K562 (cell line): ENCODE measurements around the gene GMDS. TPM values are rescaled to one million over a fixed set of nuclear protein-coding genes. Genes with fewer than 3 reads are reported as not detected.

Experiments used
- ATAC-seq: fragments of 200-7000 bp; cut with Tn5 transposase; 3 replicates; pipeline ENCODE4 v1.9.1; 2020; ENCODE audit warnings: moderate library complexity
- BruUV-seq: library from RNA; stranded (reverse); fragments of 400-500 nt; replicated peaks from 2 replicates; lab custom pipeline; 2021; lab: Mats Ljungman, UMichigan
- CTCF ChIA-PET: fragments of 300-600 bp; formaldehyde crosslinking; extraction: SDS; loops from one replicate; lab custom pipeline; 2021; ENCODE audit warnings: low intra/inter-chr PET ratio; lab: Yijun Ruan, JAX
- POLR2A ChIA-PET: fragments of 300-600, 350-650 bp; sonication (Branson Sonifier 250); formaldehyde crosslinking; extraction: SDS; loops from one replicate; lab custom pipeline; 2021; ENCODE audit warnings: antibody characterized with exemption, inconsistent platforms; lab: Yijun Ruan, JAX
- DNase-seq, 4 experiments: peaks; one replicate each; pipeline versions ENCODE4 v3.0.0 to v3.0.0-alpha.2; 2011 to 2018; ENCODE audit warnings: low spot score in 3 of 4, mixed read lengths in 3 of 4; ENCODE audit errors: extremely low read depth in 1 of 4
- FAIRE-seq: peaks from 2 replicates; lab custom pipeline; 2011; peaks lifted over from hg19 to GRCh38; lab: Jason Lieb, UNC
- H2AFZ ChIP-seq: 2 replicates; pipeline ENCODE4 v1.6.0; 2011; ENCODE audit warnings: low read depth, low read length, control low read depth, inconsistent platforms
- H3K27ac ChIP-seq: fragments of 200-600 bp; 3 replicates; pipeline ENCODE4 v1.8.0; 2011; ENCODE audit warnings: low read depth, mild to moderate bottlenecking, control low read depth, inconsistent platforms, low read length, moderate library complexity, mixed read lengths; ENCODE audit errors: extremely low read depth
- H3K27me3 ChIP-seq, 2 experiments: fragments of 300-600 bp in 1 of 2; 2 replicates in 1 of 2; 3 replicates in 1 of 2; pipeline versions ENCODE4 v1.6.0 to v1.8.0; 2011; ENCODE audit warnings: inconsistent platforms in 2 of 2, low read length in 2 of 2, mild to moderate bottlenecking in 1 of 2, mixed read lengths in 1 of 2, moderate library complexity in 1 of 2; ENCODE audit not compliant: control insufficient read depth in 2 of 2, insufficient read depth in 2 of 2
- H3K36me3 ChIP-seq: fragments of 300-600 bp; 3 replicates; pipeline ENCODE4 v1.8.0; 2011; ENCODE audit warnings: mild to moderate bottlenecking, low read length, inconsistent platforms; ENCODE audit not compliant: control insufficient read depth, insufficient read depth
- H3K4me1 ChIP-seq, 2 experiments: fragments of 200-600 bp in 1 of 2; replicated peaks in 1 of 2; 2 replicates in 1 of 2; 3 replicates in 1 of 2; pipeline versions ENCODE4 v1.5.1 to v1.8.0; 2011; ENCODE audit warnings: inconsistent platforms in 2 of 2, low read length in 2 of 2, mild to moderate bottlenecking in 1 of 2, mixed read lengths in 1 of 2, moderate library complexity in 1 of 2; ENCODE audit not compliant: control insufficient read depth in 2 of 2, insufficient read depth in 2 of 2
- H3K4me2 ChIP-seq: 2 replicates; pipeline ENCODE4 v1.6.1; 2011; ENCODE audit warnings: low read length, control low read depth, inconsistent platforms, mixed read lengths; ENCODE audit not compliant: insufficient read depth
- H3K4me3 ChIP-seq: fragments of 200-600 bp; sonication (generic), shearing (Covaris generic); 2 replicates; pipeline ENCODE4 v1.5.1; 2016; ENCODE audit warnings: control low read depth, inconsistent platforms
- H3K79me2 ChIP-seq: fragments of 200-600 bp; 3 replicates; pipeline ENCODE4 v1.8.0; 2011; ENCODE audit warnings: low read length, inconsistent platforms; ENCODE audit not compliant: control insufficient read depth, insufficient read depth
- H3K9ac ChIP-seq, 2 experiments: 2 replicates each; pipeline versions ENCODE4 v1.6.0 to v1.6.1; 2011; ENCODE audit warnings: low read depth in 2 of 2, low read length in 2 of 2, control low read depth in 1 of 2, inconsistent platforms in 1 of 2, mild to moderate bottlenecking in 1 of 2, mixed read lengths in 1 of 2; ENCODE audit not compliant: insufficient read depth in 1 of 2
- H3K9me1 ChIP-seq: one replicate; pipeline ENCODE4 v1.6.0; 2011; ENCODE audit warnings: inconsistent platforms, mild to moderate bottlenecking, low read length, moderate library complexity; ENCODE audit not compliant: control insufficient read depth, insufficient read depth
- H3K9me3 ChIP-seq: replicated peaks from 2 replicates; pipeline ENCODE4 v1.5.1; 2011; ENCODE audit warnings: low read depth, low read length, inconsistent platforms; ENCODE audit not compliant: control insufficient read depth, insufficient read depth
- H4K20me1 ChIP-seq: replicated peaks from 2 replicates; pipeline ENCODE4 v1.6.1; 2011; ENCODE audit warnings: low read length, inconsistent platforms, mixed read lengths; ENCODE audit not compliant: control insufficient read depth, insufficient read depth
- BHLHE40 ChIP-seq: IDR thresholded peaks from 2 replicates; pipeline ENCODE4 v1.6.1; 2011; ENCODE audit warnings: low read length, improper control_type of control experiment
- ETV6 ChIP-seq, 3 experiments: fragments of 150-350 bp in 1 of 3; sonication (generic) in 1 of 3; formaldehyde crosslinking in 1 of 3; IDR thresholded peaks; 2 replicates each; pipeline versions ENCODE4 v1.6.1 to v1.8.0; 2014 to 2022; ENCODE audit warnings: borderline replicate concordance in 2 of 3, low read depth in 2 of 3, antibody characterized with exemption in 1 of 3, low read length in 1 of 3, mild to moderate bottlenecking in 1 of 3, missing genetic modification reagents in 1 of 3
- MCM2 ChIP-seq: fragments of 450-650 bp; IDR thresholded peaks from 2 replicates; pipeline ENCODE4 v1.6.1; 2017; ENCODE audit warnings: low read depth, mild to moderate bottlenecking
- SMARCA4 ChIP-seq: fragments of 450-650 bp; IDR thresholded peaks from 2 replicates; pipeline ENCODE4 v1.6.1; 2016
- WGBS: fragments of 100-300 bp; shearing (Covaris generic); methylation state at CpG from one replicate; pipeline ENCODE4 v1.1.6; 2016; ENCODE audit warnings: low coverage, mixed read lengths; ENCODE audit not compliant: insufficient coverage; ENCODE audit errors: missing lambda C conversion rate; 5-methylcytosine and 5-hydroxymethylcytosine counted together
- in situ Hi-C: fragments of 300-500 bp; cut with MboI; formaldehyde crosslinking; loops from 4 replicates; pipeline ENCODE4 v1.15.0; 2018; ENCODE audit warnings: inconsistent platforms, mixed read lengths
- intact Hi-C: fragments of 100-400 bp; cut with micrococcal nuclease; formaldehyde crosslinking; loops from 2 replicates; pipeline ENCODE4 v1.14.2; 2022
- polyA plus RNA-seq, 8 experiments: library from polyadenylated mRNA; depleted of rRNA in 4 of 8; stranded (reverse) in 5 of 8; unstranded in 3 of 8; fragments of >200 nt; fragmentation: Nextera tagmentation in 2 of 8; fragmentation: Illumina TruSeq in 1 of 8; extraction: Ambion mirVana in 2 of 8; extraction: Trizol in 1 of 8; gene quantifications; 2 replicates each; pipeline versions ENCODE4 v1.2.1 to v1.2.3, GENCODE V29; 2011 to 2014; ENCODE audit warnings: inconsistent platforms in 1 of 8, missing spikeins in 1 of 8
- total RNA-seq, 7 experiments: library from RNA; depleted of rRNA in 6 of 7; stranded (reverse); fragments of >200 nt in 6 of 7; fragmentation: Illumina TruSeq in 2 of 7; extraction: Trizol in 2 of 7; gene quantifications; 2 replicates each; pipeline versions ENCODE4 v1.2.1 to v1.2.3, GENCODE V29; 2011 to 2021; ENCODE audit warnings: low replicate concordance in 1 of 7
- TF ChIP-seq, protein P1 (sequence below): sonication (generic); formaldehyde crosslinking; IDR thresholded peaks from 2 replicates; pipeline ENCODE4 v1.8.1; 2023; ENCODE audit warnings: mild to moderate bottlenecking, missing genetic modification reagents

GMDS gene
- total and polyA plus RNA-seq, 9 of the 15 experiments (the other 6 are each of a cell fraction or from before 2014, with no cell fraction given): 0.48 to 31.8 (median 13.4) TPM

DNA sequence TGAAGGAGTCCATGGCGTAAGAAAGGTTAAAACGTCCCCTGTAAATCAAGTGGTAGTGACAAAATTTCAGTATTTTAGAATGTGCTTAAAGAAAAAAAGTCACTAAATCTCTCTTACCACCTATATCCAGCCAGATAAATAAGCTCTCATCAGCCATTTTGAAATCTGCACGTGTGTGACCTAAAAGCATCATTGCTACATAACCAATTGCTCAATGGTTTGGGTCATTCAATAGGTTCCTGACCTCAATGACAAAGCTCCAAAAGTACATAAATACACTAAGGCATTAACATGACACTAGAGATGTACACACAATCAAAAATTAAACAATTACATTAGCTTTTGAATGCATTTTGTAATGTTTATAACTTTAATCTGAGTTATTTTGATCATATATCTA, 272.4 kb downstream of the GMDS start (continued):
- TF ChIP-seq MCM2 (no peak), SMARCA4 (no peak), ETV6 (IDR thresholded peaks at IDR 0.05; ENCODE audit: borderline replicate concordance in 1 of 2, low read depth in 2 of 2, low read length in 1 of 2) (no peak), ETV6 (CRISPR knock-in tag; IDR thresholded peaks at IDR 0.05; ENCODE audit: borderline replicate concordance) (no peak)
- TF ChIP-seq, protein P1, sequence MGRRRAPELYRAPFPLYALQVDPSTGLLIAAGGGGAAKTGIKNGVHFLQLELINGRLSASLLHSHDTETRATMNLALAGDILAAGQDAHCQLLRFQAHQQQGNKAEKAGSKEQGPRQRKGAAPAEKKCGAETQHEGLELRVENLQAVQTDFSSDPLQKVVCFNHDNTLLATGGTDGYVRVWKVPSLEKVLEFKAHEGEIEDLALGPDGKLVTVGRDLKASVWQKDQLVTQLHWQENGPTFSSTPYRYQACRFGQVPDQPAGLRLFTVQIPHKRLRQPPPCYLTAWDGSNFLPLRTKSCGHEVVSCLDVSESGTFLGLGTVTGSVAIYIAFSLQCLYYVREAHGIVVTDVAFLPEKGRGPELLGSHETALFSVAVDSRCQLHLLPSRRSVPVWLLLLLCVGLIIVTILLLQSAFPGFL (CRISPR knock-in tag): no peak

DNA sequence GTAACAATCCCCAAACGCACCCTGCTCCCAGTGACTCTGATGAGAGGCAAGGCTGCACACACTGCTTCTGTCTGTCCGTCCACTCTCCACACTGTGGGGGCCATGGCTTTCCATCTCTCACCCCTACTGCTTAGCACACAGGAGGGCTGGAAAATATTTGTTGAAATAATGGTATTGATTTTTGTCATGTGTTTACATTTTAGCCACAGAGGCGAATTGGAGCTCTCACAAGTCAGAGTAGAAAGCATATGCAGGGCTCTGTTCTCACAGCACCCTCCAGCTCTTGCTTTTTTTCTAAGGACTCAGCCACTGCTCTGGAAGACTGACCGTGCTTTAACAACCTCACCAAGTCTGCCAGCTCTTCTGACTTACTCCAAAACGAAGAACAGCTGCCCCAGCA, 273.8 kb downstream of the GMDS start:
- H3K79me2 ChIP-seq: no peaks in the 10 kb centered on the region
- TF ChIP-seq BHLHE40: no peak
- TF ChIP-seq, all 486 proteins: peak for 0
- Histone ChIP-seq H3K27me3 (peaks cover 6 to 14% of the 10 kb centered on the region in 2 experiments; a peak in 4 of 5 replicates), H3K9me3 (no peaks in the 10 kb centered on the region), H3K27ac (no peak overlapping the region), H3K4me1 (no peaks in the 10 kb centered on the region), H4K20me1 (no peaks in the 10 kb centered on the region), H3K9me1 (no peaks in the 10 kb centered on the region), H2AFZ (no peak overlapping the region), H3K4me3 (no peak overlapping the region), H3K36me3 (no peaks in the 10 kb centered on the region), H3K9ac (no peak overlapping the region), H3K4me2 (no peak overlapping the region)
- intact Hi-C loops: no loop called here
- 2% methylated on average over 5 of the region's 5 CpGs for WGBS
- CTCF ChIA-PET: no interaction called here
- in situ Hi-C loops: no loop called here
- no peak for FAIRE-seq
- POLR2A ChIA-PET: no interaction called here
- ATAC-seq: no peak
- no TSS peak for BruUV-seq
- DNase-seq: no peak
